D341Med (cell line): ENCODE measurements around the gene FAF1.
"Not testable (repeated sequence)": the region's sequence is repeated elsewhere in the genome, so short reads cannot be mapped to it uniquely, and the experiment has no call there.

Source experiments
- DNase-seq: peaks from one replicate; pipeline ENCODE4 v3.0.0; 2012; ENCODE audit warnings: low spot score

Gene FAF1

DNA sequence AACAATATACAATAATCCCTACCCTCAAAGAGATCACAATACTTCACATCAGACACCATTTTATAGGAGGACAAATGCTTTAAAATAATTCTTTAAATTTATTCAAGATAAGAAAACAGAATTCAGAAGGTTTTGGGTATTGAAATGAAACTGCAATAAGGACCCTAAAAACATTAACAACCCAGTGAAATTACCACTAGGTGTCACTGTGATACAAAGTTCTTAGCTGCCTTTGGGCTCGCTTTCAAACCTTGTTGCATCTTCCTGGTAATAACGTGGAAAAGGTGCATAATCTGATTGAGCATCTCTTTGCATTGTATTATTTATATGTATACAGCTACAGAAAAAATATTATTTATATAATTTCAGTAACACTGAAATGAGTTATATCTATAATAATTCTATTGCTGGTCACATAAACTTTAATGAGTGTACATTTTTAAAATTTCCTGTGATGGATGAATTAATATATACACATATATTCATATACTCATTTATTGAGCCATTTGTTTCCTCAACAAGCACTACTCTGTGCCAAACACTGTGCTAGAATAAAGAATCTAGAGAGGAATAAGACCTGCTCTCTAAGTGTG, 185.2 kb downstream of the FAF1 start:
- DNase-seq: peak; percentile 41

DNA sequence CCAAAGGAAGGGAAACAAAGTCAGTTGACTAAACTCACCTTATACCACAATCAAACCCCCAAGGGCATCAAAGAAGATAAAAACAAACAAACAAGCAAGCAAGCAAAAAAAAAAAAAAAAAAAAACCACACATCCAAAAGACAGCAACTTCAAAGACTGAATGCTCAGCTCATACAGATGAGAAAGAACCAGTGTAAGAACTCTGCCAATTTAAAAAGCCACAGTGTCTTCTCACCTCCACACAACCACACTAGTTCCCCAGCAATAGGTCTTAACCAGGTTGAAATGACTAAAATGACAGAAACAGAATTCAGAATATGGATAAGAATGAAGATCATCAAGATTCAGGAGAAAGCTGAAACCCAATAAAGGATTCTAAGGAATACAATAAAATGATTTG, 193.4 kb downstream of the FAF1 start:
- no peak for DNase-seq

DNA sequence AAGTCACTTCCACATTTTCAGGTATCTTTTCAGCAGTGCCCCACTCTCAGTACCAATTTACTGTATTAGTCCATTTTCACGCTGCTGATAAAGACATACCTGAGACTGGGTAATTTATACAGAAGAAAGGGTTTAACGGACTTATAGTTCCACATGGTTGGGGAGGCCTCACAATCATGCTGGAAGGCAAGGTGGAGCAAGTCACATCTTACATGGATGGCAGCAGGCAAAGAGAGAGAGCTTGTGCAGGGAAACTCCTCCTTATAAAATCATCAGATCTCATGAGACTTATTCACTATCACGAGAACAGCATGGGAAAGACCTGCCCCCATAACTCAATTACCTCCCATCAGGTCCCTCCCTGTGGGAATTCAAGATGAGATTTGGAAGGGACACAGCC, 203.5 kb downstream of the FAF1 start:
- not testable (repeated sequence) for DNase-seq

DNA sequence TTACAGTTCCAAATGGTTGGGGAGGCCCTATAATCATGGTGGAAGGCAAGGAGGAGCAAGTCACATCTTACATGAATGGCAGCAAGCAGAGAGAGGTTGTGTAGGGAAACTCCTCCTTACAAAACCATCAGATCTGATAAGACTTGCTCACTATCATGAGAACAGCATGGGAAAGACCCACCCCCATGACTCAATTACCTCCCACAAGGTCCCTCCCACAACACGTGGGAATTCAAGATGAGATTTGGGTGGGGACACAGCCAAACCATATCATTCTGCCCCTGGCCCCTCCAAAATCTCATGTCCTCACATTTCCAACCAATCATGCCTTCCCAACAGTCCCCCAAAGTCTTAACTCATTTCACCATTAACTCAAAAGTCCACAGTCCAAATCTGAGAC, 205.3 kb downstream of the FAF1 start:
- not testable (repeated sequence) for DNase-seq

DNA sequence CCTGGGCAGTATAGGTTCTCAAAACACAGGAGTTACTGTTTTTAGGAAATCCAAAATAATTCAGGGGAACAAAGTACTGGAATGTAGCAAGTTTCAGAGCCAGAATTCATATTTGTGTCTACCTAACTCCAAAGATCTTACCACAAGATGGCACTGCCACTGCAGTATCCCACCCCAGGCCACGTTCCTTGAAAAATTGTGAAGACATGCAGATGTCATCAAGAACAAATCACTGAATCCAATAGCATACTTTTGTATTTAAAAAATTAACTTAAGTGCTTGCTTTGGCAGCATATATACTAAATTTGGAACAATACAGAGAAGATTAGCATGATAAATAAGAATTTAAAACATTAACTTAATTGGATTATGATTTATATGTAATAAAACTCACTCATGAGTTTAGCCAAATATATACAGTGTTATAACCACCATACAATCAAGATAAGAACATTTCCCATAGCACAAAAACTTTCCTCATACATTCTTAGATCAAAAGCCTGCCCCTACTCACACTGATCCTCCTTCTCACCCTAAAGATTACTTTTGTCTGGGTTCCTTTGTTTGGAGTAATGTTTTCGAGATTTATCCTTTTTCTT, 209.9 kb downstream of the FAF1 start:
- DNase-seq: peak; percentile 48

- no peak for DNase-seq
Observed at GRCh38 chr1:50747394-50747793, 212.7 kb downstream of the FAF1 start.

DNA sequence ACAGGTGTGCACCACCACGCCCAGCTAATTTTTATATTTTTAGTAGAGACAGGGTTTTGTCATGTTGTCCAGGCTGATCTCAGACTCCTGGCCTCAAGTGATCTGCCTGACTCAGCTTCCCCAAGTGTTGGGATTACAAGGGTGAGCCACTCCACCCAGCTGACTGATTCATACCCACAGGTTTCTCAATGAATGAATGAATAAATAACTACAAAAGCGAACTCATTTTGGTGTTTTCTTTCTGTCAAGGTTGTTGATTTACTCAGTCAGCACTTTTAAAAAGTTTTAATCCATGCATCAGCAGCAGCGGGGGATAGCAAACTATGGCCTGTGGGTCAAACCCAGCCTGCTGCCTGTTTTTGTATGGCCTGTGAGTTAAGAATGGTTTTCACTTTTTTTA, 217.5 kb downstream of the FAF1 start:
- DNase-seq: no peak

GRCh38 chr1:50739125-50739524, 220.9 kb downstream of the FAF1 start:
- DNase-seq: no peak

- DNase-seq: peak; percentile 22
Observed at GRCh38 chr1:50735443-50735842, 224.6 kb downstream of the FAF1 start.

DNA sequence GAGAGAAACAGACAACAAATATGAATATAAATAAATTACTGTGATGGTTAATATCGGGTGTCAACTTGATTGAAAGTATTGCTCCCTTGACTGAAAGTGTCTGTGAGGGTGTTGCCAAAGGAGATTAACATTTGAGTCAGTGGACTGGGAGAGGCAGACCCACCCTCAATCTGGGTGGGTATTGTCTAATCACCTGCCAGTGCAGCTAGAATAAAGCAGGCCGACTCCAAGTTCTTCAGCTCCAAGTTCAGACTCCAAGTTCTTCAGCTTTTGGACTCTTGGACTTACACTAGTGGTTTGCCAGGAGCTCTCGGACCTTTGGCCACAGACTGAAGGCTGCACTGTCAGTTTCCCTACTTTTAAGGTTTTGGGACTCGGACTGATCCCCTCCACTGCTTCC, 232.5 kb downstream of the FAF1 start:
- DNase-seq: not testable (repeated sequence)

DNA sequence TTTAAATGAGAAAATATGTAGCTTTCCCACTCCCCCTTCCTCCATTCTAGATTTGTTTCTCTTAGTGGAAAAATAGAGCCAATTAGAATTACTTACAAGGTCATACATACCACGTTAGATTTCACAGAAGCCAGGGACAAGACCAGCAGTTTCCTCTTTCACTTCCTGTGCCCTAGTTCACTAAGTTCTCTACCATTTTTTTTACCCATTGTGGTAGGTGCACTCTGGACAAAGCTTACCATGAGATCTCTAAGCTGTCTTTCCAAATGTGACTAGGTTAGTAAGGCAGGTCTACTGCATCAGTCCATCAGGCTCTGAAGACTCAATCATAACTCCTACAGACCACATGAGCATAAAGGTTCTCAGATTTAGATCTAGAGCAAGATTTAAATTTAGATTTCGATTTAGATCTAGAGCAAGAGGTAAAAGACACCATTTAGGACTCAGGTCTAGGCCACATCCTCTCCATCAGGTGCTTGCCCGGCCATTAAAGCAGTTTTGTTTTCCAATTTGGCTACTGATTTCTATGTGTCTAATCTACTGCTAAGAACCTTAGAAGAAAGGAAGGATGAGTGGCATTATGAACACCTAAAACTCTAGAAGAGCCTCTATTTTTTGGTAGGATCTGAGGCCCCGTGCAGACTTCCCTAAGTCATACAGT, 235.3 kb downstream of the FAF1 start:
- no peak for DNase-seq

DNA sequence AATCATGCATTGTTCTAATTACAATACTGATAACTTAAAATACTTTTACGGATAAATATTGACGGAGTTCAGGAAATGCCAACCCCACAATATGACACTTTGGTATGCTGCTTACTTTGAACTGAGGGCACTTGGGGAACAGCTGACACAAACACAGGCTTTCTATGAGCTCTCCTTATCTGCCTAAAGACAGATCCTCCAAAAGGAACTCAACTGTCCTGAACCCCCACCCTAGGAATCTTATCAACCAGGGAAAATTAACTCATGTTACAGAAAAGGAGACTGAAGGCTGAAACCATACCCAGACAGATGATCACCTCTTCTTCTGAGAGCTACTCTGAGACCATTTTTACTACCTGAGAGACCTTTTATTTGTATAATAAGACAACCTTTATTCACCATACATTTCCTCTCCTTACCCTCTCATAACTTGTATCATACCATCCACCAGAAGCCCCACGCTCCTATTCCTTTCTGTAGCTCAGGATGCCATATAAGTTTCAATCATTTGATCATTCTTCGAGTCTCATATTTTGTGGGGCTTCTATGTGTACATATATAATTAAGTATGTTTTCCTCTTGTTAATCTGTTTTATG, 239.5 kb downstream of the FAF1 start:
- DNase-seq: no peak

DNA sequence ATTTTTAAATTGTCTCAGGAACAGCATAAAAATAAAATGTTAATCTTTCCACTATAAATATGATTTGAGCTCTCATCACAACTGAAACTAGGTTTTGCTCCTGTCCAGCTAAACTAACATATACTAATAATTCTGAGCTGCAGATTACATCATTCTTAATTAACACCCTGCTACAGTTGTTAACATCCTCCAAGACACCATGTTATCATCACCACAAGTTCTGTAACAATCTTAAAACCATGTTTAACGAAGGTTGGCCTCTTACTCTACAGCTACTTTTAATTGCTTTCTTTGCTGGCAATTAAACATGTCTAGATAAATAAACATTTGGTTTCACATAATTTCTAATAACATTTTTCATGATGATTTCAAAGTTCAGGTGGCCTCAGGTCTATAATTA, 240.9 kb downstream of the FAF1 start:
- DNase-seq: no peak

DNA sequence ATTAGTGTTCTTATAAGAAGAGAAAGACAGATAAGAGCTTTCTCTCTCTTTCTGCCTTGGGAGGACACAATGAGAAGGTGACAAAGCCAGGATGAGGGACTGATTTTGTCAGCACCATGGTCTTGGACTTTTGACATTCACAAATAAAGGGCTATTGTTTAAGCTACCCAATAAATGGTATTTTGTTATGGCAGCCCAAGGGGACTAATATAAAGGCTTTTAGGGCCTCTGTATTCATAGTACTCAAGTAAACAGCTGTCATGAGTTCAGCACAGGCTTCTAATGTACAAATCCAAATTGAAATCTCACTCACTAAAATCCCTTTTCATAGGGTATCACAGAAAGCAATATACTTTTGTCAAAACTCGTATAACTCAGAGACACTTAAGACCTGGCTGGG, 242.7 kb downstream of the FAF1 start:
- DNase-seq: no peak

GRCh38 chr1:50716455-50716854, 243.6 kb downstream of the FAF1 start:
- DNase-seq: not testable (repeated sequence)

GRCh38 chr1:50710099-50710498, 250.0 kb downstream of the FAF1 start:
- DNase-seq: no peak

DNA sequence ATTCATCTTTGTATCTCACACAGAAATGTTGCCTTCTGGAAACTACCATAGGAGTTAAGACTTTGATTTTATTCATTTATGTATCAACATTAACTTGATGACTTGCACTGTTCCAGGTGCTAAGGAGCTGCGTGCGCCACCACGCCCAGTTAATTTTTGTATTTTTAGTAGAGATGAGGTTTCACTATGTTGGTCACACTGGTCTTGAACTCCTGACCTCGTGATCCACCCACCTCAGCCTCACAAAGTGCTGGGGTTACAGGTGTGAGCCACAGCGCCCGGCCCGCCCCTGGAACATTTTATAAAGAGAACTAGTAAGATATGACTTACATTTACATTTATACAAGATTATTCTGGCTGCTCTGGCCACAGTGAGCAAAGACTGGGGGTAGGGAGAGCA, 252.2 kb downstream of the FAF1 start:
- no peak for DNase-seq

DNA sequence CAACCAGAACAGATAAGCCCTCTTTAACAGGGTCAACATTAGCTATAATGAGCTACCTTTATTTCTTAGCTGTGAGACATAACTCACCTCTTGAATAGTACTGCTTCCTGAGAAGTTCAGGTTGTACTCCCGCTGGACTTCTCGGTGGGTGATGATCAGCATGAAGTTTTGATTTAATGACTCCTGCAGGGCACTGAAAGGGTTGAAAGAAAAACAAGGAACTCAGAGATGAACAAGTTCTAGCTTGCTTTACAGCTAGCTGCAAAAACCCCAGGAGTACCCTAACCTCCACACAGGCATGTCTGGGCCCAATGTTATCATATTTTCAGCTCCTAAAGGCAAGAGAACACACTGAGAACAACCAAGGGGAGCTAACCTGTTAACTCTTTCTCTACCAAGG, 254.4 kb downstream of the FAF1 start:
- DNase-seq: no peak

DNA sequence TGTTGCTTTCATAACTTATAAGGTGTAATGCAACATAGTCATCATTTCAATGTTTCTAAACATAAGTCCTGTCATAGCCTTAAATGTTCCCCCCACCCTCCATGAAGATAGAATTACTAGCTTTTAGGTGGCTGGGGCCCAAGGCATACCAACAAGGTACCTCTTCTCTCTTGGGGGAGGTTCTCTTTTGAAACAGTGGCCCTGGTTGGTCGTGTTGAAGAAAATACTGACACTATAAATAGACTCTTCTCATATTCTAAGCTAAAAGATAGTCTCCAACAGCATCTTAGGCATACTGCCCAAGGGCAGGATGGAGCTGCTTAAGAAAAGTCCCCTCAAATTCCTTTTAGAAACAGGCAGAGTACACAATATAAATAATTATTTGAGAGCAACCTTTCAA, 255.0 kb downstream of the FAF1 start:
- no peak for DNase-seq

GRCh38 chr1:50704126-50704525, 255.9 kb downstream of the FAF1 start:
- DNase-seq: peak; percentile 52

- DNase-seq: no peak
Observed at GRCh38 chr1:50703240-50703639, 256.8 kb downstream of the FAF1 start.

DNA sequence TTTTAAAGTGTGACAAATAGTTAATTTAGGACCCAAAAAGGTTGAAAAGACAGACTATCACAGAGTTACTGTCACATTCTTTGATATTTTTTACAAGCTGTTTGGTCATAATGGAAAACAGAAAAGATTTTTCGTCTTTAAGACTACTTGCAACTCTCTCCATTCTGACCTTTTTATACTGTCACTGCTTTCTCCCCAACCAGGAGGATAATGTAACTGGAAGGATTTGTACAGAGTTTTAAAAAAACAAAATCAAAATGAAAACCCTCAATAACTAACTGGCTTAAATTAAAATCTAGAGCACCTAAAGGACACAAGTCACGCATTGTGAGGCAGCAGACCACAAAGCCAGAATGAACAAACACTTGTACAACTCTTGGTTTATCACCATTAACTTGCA, 257.7 kb downstream of the FAF1 start:
- DNase-seq: no peak

GRCh38 chr1:50701706-50702317, 258.3 kb downstream of the FAF1 start:
- DNase-seq: no peak
